Right atrium auricular region (tissue), 2 donors: ENCODE results near the gene MT1F. TPM values are rescaled to one million over a fixed set of nuclear protein-coding genes. Genes with fewer than 3 reads are reported as not detected.

Experiments
- DNase-seq: peaks from one replicate; pipeline ENCODE4 v3.0.0-alpha.2; 2019; ENCODE audit warnings: low spot score
- H3K27ac ChIP-seq, 2 donors: fragments of 200-600 bp; sonication (generic); 1 replicate in 1 of 2; 2 replicates in 1 of 2; pipeline ENCODE4 v1.5.1; 2016 to 2019
- H3K27me3 ChIP-seq, 2 donors: fragments of 200-600 bp; sonication (generic); one replicate each; pipeline versions ENCODE4 v1.5.1 to v1.6.0; 2017 to 2019
- H3K36me3 ChIP-seq: fragments of 200-600 bp; sonication (generic); one replicate; pipeline ENCODE4 v1.5.1; 2016
- H3K4me1 ChIP-seq, 2 donors: fragments of 200-600 bp; sonication (generic); one replicate each; pipeline versions ENCODE4 v1.5.1 to v1.6.0; 2017 to 2019
- H3K4me3 ChIP-seq, 2 donors: fragments of 200-600 bp; sonication (generic); 1 replicate in 1 of 2; 2 replicates in 1 of 2; pipeline ENCODE4 v1.5.1; 2017 to 2019; ENCODE audit warnings: mild to moderate bottlenecking in 1 of 2, moderate library complexity in 1 of 2
- H3K9me3 ChIP-seq, 2 donors: fragments of 200-600 bp; sonication (generic); one replicate each; pipeline ENCODE4 v1.5.1; 2019
- CTCF ChIP-seq, 2 donors: fragments of 200-600 bp; sonication (generic); IDR thresholded peaks; one replicate each; pipeline ENCODE4 v1.5.1; 2019; ENCODE audit warnings: antibody characterized with exemption in 2 of 2
- total RNA-seq, 2 donors: library from RNA; depleted of rRNA; stranded (reverse); fragments of >200 nt; gene quantifications; one replicate each; pipeline ENCODE4 v1.1.0, GENCODE V29; 2016

MT1F gene
- total RNA-seq, 2 donors from 2014 or later, result 3.2 to 6.1 TPM

- Histone ChIP-seq H3K4me1 (peaks cover 0 to 15% of the 10 kb centered on the region in 2 donors), H3K36me3 (no peaks in the 10 kb centered on the region), H3K9me3 (no peaks in the 10 kb centered on the region), H3K27ac (no peak overlapping the region), H3K4me3 (peak overlapping the region in 1 of 2 donors; percentile 41), H3K27me3 (no peaks in the 10 kb centered on the region)
- no peak for TF ChIP-seq CTCF (IDR thresholded peaks at IDR 0.05)
- DNase-seq, result no peak
Measured at GRCh38 chr16:56675685-56676210, 18.0 kb downstream of the MT1F start.

GRCh38 chr16:56677474-56677873, 19.7 kb downstream of the MT1F start:
- H3K4me1 ChIP-seq, result peaks cover 0 to 23% of the 10 kb centered on the region in 2 donors
- no peaks in the 10 kb centered on the region for H3K36me3 ChIP-seq
- H3K4me3 ChIP-seq, result no peak overlapping the region
- no peak overlapping the region for H3K27ac ChIP-seq
- no peaks in the 10 kb centered on the region for H3K9me3 ChIP-seq
- no peaks in the 10 kb centered on the region for H3K27me3 ChIP-seq
- no peak for DNase-seq
- TF ChIP-seq CTCF (IDR thresholded peaks at IDR 0.05), result no peak

- no peak for DNase-seq
- no peak for TF ChIP-seq CTCF (IDR thresholded peaks at IDR 0.05)
- Histone ChIP-seq H3K4me1 (peaks cover 0 to 39% of the 10 kb centered on the region in 2 donors), H3K4me3 (no peak overlapping the region), H3K27ac (peak overlapping the region; percentile 54 to 86), H3K27me3 (no peaks in the 10 kb centered on the region), H3K36me3 (peaks cover 2% of the 10 kb centered on the region), H3K9me3 (no peaks in the 10 kb centered on the region)
Measured at GRCh38 chr16:56679078-56679730, 21.4 kb downstream of the MT1F start.

GRCh38 chr16:56679818-56680217, 22.1 kb downstream of the MT1F start:
- Histone ChIP-seq H3K4me1 (peaks cover 0 to 46% of the 10 kb centered on the region in 2 donors), H3K27ac (peak overlapping the region; percentile 54 to 86), H3K36me3 (peaks cover 4% of the 10 kb centered on the region)

GRCh38 chr16:56681939-56682702, 24.4 kb downstream of the MT1F start, which contains the start of gene MT1X:
Gene MT1X (plus strand): TSS chr16:56682470. CDS start chr16:56682541, 71 bp downstream.
- Histone ChIP-seq H3K9me3 (no peaks in the 10 kb centered on the region), H3K4me3 (peak within 1 kb of the TSS; percentile 59 to 60), H3K27me3 (no peaks in the 10 kb centered on the region), H3K27ac (peak within 1 kb of the TSS; percentile 86 to 87), H3K36me3 (peaks cover 4% of the 10 kb centered on the region), H3K4me1 (peaks cover 0 to 40% of the 10 kb centered on the region in 2 donors)
- TF ChIP-seq CTCF (IDR thresholded peaks at IDR 0.05), result no peak
- peak; percentile 97 for DNase-seq

More at GRCh38 chr16:56679818-56680217, 22.1 kb downstream of the MT1F start:
- H3K4me3 ChIP-seq, result no peak overlapping the region
- TF ChIP-seq CTCF (IDR thresholded peaks at IDR 0.05), result no peak
- H3K9me3 ChIP-seq, result no peaks in the 10 kb centered on the region
- H3K27me3 ChIP-seq, result no peaks in the 10 kb centered on the region
- DNase-seq, result no peak
